PFSK-1 (cell line): ENCODE measurements around the gene ITSN2.

Source experiments
- POLR2AphosphoS5 ChIP-seq: IDR thresholded peaks from 2 replicates; pipeline ENCODE4 v1.6.1; 2012; ENCODE audit warnings: low read depth, mild to moderate bottlenecking, control low read depth, low read length, moderate library complexity
- SIN3A ChIP-seq: IDR thresholded peaks from 2 replicates; pipeline ENCODE4 v1.6.1; 2012; ENCODE audit warnings: mild to moderate bottlenecking, low read length, moderate library complexity, borderline replicate concordance; ENCODE audit not compliant: insufficient read depth
- TAF1 ChIP-seq: IDR thresholded peaks from 2 replicates; pipeline ENCODE4 v1.6.1; 2012; ENCODE audit warnings: low read length, control low read depth, borderline replicate concordance; ENCODE audit not compliant: insufficient read depth

DNA sequence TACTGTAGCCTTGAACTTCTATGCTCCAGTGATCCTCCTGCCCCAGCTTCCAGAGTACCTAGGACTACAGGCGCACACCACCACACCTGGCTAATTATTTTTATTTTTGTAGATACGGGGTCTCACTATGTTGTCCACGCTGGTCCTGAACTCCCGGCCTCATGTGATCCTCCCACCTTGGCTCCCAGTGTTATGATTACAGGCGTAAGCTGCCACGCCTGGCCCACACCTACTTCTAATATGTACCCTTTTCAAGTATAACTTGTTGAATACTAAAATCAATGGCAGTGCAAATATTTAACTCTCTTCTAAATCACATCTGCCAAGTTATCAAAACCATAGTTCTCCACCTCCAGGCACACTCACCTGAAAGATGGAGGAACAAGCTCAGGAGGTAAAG, 58.7 kb downstream of the ITSN2 start:
- TF ChIP-seq TAF1 (no peak), SIN3A (no peak), POLR2AphosphoS5 (no peak)
